ENCODE measurements around the gene STRC. TPM values are rescaled to one million over a fixed set of nuclear protein-coding genes. Genes with fewer than 3 reads are reported as not detected.
"Not testable (repeated sequence)": the region's sequence is repeated elsewhere in the genome, so short reads cannot be mapped to it uniquely, and the experiment has no call there.

The STRC gene
- total RNA-seq, 1 donor from 2014 or later, result not detected

GRCh38 chr15:43563793-43564192, 54.8 kb downstream of the STRC start:
- DNase-seq (ENCODE audit: low read depth in 2 of 2), result not testable (repeated sequence)

- not testable (repeated sequence) for DNase-seq (ENCODE audit: low read depth in 2 of 2)
These were observed 55.8 kb downstream of the STRC start for GRCh38 chr15:43562753-43563152.

- no peak for DNase-seq (ENCODE audit: low read depth in 2 of 2)
These were observed 65.6 kb downstream of the STRC start for GRCh38 chr15:43552986-43553385.

- DNase-seq (ENCODE audit: low read depth in 2 of 2), result no peak
These were observed 66.3 kb downstream of the STRC start for GRCh38 chr15:43552256-43552655.

GRCh38 chr15:43550527-43551363, 67.9 kb downstream of the STRC start:
- no peak for DNase-seq (ENCODE audit: low read depth in 2 of 2)

Other genes with a start within 250 kb of the STRC start
- gene ZSCAN29, start 247.8 kb downstream of the STRC start, total RNA-seq, result 12.6 and 12.8 TPM in 2 replicates
- gene TUBGCP4, start 247.7 kb downstream of the STRC start, total RNA-seq, result 8.3 and 8.5 TPM in 2 replicates
- gene TP53BP1, start 125.6 kb downstream of the STRC start, total RNA-seq, result 42.6 and 43.1 TPM in 2 replicates
- gene MAP1A, start 101.2 kb downstream of the STRC start, total RNA-seq, result under 0.01 and 0.13 TPM in 2 replicates
- 11.6 and 23.8 TPM in 2 replicates for gene PPIP5K1, start 28.6 kb downstream of the STRC start, total RNA-seq
- gene CKMT1B, start 24.8 kb downstream of the STRC start, total RNA-seq, result not detected in 2 replicates
- gene CATSPER2, start 30.0 kb upstream of the STRC start, total RNA-seq, result 0.13 and 0.63 TPM in 2 replicates
- gene CKMT1A, start 75.1 kb upstream of the STRC start, total RNA-seq, result not detected in 2 replicates
- 114 and 146 TPM in 2 replicates for gene PDIA3, start 127.6 kb upstream of the STRC start, total RNA-seq
- gene ELL3, start 158.2 kb upstream of the STRC start, total RNA-seq, result 1.5 and 1.9 TPM in 2 replicates
- 228 and 384 TPM in 2 replicates for gene SERF2, start 173.5 kb upstream of the STRC start, total RNA-seq
- gene SERINC4, start 181.4 kb upstream of the STRC start, total RNA-seq, result not detected in 2 replicates
- 3.2 and 4.7 TPM in 2 replicates for gene HYPK, start 181.8 kb upstream of the STRC start, total RNA-seq
- gene MFAP1, start 205.9 kb upstream of the STRC start, total RNA-seq, result 15.9 and 20.7 TPM in 2 replicates
- gene WDR76, start 208.2 kb upstream of the STRC start, total RNA-seq, result 6.6 and 10.5 TPM in 2 replicates

Measured in dermis microvascular lymphatic vessel endothelial cell (primary cell).